WTC11 (cell line): ENCODE results near the gene OLFM2.

Experiments
- CTCF ChIP-seq: fragments of 200-600 bp; IDR thresholded peaks from 2 replicates; pipeline ENCODE4 v1.8.0; 2022; ENCODE audit warnings: antibody characterized with exemption
- FOXP1 ChIP-seq: sonication (generic); formaldehyde crosslinking; IDR thresholded peaks from 2 replicates; pipeline ENCODE4 v1.8.0; 2022; ENCODE audit warnings: missing genetic modification reagents, mild to moderate bottlenecking, moderate library complexity, borderline replicate concordance
- NR1H2 ChIP-seq: sonication (generic); formaldehyde crosslinking; IDR thresholded peaks from 2 replicates; pipeline ENCODE4 v1.9.0; 2021; ENCODE audit warnings: mild to moderate bottlenecking, moderate library complexity, missing genetic modification reagents
- SP1 ChIP-seq: sonication (generic); formaldehyde crosslinking; conservative IDR thresholded peaks from 2 replicates; pipeline ENCODE4 v1.8.1; 2022; ENCODE audit warnings: missing genetic modification reagents
- USF2 ChIP-seq: sonication (generic); formaldehyde crosslinking; IDR thresholded peaks from 2 replicates; pipeline ENCODE4 v1.8.1; 2023; ENCODE audit warnings: mild to moderate bottlenecking, missing genetic modification reagents, moderate library complexity
- ZNF317 ChIP-seq: sonication (generic); formaldehyde crosslinking; IDR thresholded peaks from 2 replicates; pipeline ENCODE4 v1.8.1; 2023; ENCODE audit warnings: low read depth, mild to moderate bottlenecking, moderate library complexity, missing genetic modification reagents, borderline replicate concordance

- TF ChIP-seq NR1H2 (CRISPR knock-in tag) (no peak), CTCF (no peak), FOXP1 (CRISPR knock-in tag) (no peak), ZNF317 (CRISPR knock-in tag) (no peak), SP1 (CRISPR knock-in tag) (no peak), USF2 (no peak)
Observed at GRCh38 chr19:9911524-9912185, 24.7 kb downstream of the OLFM2 start.
